GM18951 (cell line): Measurements from ENCODE around the gene RFTN1.

Source experiments
- POLR2A ChIP-seq: IDR thresholded peaks from 4 replicates; pipeline ENCODE4 v1.6.1; 2011; ENCODE audit warnings: mild to moderate bottlenecking; ENCODE audit not compliant: insufficient read length, insufficient read depth; ENCODE audit errors: extremely low read depth
- in situ Hi-C: fragments of 300-500 bp; cut with MboI; formaldehyde crosslinking; loops from one replicate; pipeline ENCODE4 v1.12.0; 2022; ENCODE audit warnings: low sequenced_read_pairs, mixed read lengths, inconsistent platforms; ENCODE audit not compliant: unreplicated experiment

The RFTN1 gene

GRCh38 chr3:16484216-16484615 lies 29.3 kb downstream of the RFTN1 start:
- no peak for TF ChIP-seq POLR2A
- in situ Hi-C loops, result no loop called here

GRCh38 chr3:16482770-16483531 lies 30.5 kb downstream of the RFTN1 start:
- no peak for TF ChIP-seq POLR2A
- in situ Hi-C loops, result no loop called here

- TF ChIP-seq POLR2A, result no peak
- in situ Hi-C loops, result no loop called here
These were observed 31.2 kb downstream of the RFTN1 start for GRCh38 chr3:16482194-16482769.

- in situ Hi-C loops, result no loop called here
- no peak for TF ChIP-seq POLR2A
These were observed 32.0 kb downstream of the RFTN1 start for GRCh38 chr3:16481546-16481897.

GRCh38 chr3:16480861-16481545 lies 32.5 kb downstream of the RFTN1 start:
- in situ Hi-C loops, result no loop called here
- TF ChIP-seq POLR2A, result no peak

GRCh38 chr3:16478516-16478915 lies 35.0 kb downstream of the RFTN1 start:
- TF ChIP-seq POLR2A, result no peak
- in situ Hi-C loops, result no loop called here

DNA sequence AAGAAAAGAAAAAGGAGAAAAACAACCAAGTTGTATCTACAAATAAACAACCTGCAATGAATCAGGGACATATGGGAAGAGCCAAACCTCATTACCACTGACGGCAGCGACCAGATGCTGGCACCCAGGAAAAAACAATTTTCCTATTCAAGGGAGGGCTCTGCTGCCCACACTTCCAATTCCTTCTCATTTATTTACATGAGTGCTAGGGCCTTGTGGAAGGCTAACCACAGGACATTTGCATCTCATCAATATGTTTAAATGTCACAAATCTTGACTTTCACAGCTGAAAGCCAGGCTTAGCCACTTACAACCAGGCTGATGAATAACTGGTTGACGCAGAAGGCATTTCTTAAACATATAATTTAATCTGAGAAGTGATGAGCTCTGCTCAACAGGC lies 36.0 kb downstream of the RFTN1 start:
- no peak for TF ChIP-seq POLR2A
- in situ Hi-C loops, result no loop called here

DNA sequence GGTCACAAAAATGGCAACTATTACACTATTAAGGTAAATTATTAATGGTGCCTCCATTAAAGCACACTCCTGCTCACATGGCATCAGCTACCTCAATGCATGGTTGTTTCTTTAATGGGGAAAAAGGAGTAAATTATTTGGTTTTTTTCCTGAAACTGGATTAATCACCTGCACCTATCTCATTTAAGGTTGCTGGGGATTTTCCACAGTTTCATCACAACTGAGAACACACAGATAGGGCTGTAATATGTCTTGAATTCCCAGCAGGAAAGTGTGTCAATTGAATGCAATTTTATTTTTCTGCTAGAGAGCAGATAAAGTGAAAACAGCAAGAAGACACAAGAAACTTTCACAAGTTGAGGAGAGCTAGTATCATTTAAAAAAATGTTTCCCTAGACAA lies 36.4 kb downstream of the RFTN1 start:
- in situ Hi-C loops, result no loop called here
- no peak for TF ChIP-seq POLR2A

GRCh38 chr3:16476636-16477035 lies 36.9 kb downstream of the RFTN1 start:
- no peak for TF ChIP-seq POLR2A
- in situ Hi-C loops, result no loop called here

GRCh38 chr3:16475766-16476165 lies 37.7 kb downstream of the RFTN1 start:
- TF ChIP-seq POLR2A, result no peak
- in situ Hi-C loops, result no loop called here

- TF ChIP-seq POLR2A, result no peak
- in situ Hi-C loops, result no loop called here
These were observed 38.6 kb downstream of the RFTN1 start for GRCh38 chr3:16474920-16475319.

GRCh38 chr3:16474216-16474615 lies 39.3 kb downstream of the RFTN1 start:
- TF ChIP-seq POLR2A, result no peak
- in situ Hi-C loops, result no loop called here

DNA sequence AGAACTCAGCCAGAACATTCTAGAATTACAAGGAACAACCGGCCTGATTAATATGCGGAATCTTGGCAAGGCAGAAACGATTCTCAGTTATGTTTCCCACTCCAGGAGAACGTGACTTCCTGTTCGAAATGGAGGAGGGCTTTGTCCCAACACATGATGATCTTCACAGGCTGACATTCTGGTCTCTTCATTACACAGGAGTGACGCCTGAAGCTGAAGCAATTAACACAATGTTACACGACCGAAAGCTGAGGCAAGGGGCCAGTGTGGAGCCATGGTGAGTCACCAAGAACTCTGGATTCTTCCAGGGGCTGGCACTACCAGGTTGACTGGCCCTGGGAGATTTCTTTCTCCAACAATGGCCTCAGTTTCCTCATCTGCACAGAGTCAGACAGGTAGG lies 40.9 kb downstream of the RFTN1 start:
- TF ChIP-seq POLR2A, result no peak
- in situ Hi-C loops, result no loop called here

GRCh38 chr3:16471897-16472296 lies 41.6 kb downstream of the RFTN1 start:
- TF ChIP-seq POLR2A, result no peak
- in situ Hi-C loops, result no loop called here
